HG02610 (cell line): ENCODE data around the gene PTTG1IP2.

ENCODE experiments used
- ATAC-seq: cut with Tn5 transposase; IDR thresholded peaks from one replicate; pipeline ENCODE4 v1.9.1; 2021; ENCODE audit warnings: mild to moderate bottlenecking, moderate library complexity; ENCODE audit not compliant: unreplicated experiment

PTTG1IP2 gene

DNA sequence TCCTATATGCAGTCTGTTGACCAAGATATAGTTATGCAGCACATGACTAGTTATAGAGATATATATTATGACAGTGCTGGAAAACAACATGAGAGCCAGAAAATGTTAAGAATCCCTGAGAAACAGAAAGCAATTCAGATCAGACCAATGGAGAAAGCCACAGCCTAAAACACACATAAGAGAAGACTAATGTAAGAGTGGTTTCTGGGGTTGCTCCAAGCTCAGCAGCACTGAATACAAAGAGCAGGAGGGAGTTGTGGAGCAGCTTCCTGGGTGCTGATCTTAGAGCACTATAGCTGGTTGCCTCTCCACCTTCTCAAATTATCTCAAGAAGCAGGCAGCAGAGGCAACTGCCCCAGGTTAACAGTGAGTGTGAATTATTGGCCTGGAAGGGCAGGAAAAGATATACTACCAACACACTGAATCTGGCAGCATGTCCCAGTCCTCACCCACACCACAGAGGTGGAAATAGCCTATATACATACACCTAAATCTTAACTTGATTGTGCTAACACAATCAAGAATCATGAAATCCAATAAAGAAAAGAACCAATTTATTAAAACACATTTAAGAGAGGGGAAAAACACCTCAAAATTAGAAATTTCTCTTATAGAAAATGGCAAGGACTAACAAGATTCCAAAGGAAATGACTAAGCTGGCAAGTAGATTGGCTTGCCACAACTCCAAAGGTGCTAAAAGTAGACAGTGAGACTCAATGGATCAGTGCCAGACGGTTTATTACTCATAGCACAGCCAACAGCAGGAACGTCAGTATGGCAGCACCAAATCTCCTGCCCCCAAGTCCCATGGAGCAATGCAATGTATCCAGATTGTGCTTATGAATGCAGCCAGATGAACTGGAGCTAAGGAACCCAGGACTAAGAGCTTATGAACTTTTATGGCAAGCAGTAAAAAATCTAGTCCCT, 5.1 kb downstream of the PTTG1IP2 start:
- ATAC-seq: no peak

DNA sequence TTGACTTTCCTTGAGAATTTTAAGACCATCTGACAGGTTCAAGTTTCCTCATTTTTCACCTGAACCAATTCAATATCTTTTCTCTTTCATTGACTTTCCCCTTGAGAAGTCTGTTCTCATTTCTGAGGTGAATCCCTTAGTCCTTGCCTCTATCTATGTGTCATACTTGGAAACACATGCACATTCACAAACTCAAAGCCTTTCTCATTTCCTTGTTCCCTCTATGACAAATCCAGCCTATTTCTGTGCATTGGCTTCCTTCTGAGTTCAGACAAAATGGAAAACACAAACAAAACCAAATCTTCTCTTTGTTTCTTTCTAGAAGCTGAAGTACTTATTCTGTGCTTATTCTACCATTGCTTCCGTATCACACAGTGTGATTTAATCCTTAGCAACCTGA, 13.8 kb downstream of the PTTG1IP2 start:
- no peak for ATAC-seq

DNA sequence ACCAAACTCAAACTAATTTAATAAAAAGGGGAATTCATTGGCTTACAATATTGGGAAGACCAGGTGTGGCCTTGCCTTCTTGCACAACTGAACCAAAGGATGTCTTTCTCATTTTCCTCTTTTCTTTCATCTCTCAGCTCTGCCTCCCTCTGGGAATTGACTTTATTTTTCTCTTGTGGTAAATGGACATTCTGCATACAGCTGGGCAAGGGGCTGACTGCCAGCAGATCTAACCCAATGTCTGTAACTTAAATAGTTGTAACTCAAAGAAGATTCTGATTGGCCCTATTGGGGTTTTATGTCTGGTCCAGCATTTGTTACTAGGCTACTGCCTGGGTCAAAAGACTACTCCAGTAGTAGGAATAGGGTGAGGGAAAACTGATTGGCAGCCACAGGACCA, 15.3 kb downstream of the PTTG1IP2 start:
- no peak for ATAC-seq

DNA sequence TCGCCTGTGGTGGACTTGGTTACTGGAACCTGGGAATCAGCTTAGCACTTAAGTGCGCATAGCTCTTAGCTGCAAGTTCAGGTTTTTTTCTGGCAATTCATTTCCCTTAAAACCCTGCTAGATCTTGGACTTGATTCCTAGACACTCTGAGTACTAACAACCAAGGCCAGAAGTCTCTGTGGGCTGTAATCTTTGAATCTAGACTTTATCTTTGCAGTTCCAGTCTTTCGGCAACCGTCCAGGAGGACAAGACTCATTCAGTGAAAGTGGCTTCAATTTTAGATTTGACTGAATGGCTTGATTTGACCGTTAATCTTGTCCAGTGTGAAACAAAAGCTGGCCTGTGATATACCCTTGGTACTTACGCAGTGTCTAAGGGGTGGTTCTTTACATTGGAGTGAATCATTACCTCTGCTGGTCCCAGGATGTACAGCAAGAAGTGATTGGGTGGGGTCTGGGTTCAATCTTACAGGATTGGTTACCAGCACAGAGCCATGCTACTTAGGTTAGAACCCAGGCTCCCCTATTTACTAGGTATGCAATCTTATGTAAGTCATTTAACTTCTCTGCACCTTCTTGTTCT, 16.4 kb downstream of the PTTG1IP2 start:
- ATAC-seq: no peak

DNA sequence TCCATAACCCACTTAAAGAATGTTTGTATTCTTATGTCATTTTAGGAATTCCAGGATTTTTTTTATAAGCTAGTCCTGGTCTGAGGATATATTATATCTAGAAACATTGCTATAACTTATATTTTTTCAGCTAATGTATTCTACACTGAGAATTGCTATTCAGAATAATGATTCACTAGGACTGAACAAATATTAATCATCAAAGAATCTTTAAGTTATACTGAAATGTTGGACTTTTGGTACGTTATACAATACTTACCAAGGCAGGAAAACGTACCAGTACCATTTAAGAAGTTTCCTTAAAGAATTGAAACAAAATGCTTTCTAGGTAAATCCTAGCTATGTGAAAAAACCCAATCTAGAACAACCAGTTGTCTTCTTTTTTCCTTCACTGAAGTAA, 18.4 kb downstream of the PTTG1IP2 start:
- ATAC-seq: no peak

DNA sequence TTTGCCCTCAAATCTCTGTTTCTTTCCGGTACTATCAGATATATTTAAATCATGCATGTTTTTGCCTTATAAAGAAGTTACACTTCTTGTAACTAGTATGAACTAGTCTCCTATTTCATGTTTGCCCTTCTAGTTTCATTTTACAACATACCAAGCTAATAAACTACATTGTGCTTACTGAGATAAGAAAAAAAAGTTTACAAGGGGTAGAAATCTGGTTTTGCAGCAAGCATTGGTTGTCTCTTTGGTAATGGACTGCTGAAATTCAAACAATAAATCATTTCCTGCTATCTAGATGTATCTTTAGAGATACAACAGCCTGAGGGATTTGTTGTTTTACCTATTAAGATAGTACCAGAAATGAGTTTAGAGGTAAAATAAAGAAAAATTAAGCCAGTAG, 18.8 kb downstream of the PTTG1IP2 start:
- no peak for ATAC-seq

DNA sequence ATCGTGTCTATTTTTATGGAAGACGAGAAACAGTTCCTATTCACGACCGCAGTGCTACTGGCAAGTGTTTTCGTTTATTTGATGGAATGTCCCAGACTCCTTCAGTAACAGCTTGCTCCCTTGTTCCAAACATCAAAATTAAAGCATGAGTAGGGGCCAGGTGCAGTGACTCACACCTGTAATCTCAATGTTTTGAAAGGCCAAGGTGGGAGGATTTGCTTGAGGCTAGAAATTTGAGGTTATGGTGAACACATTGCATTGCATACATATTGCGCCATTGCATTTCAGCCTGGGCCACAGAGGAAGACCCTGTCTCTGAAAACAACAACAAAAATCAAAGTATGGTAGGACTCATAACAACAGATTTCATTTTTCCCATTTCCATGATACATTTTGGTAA, 22.8 kb downstream of the PTTG1IP2 start:
- ATAC-seq: no peak

DNA sequence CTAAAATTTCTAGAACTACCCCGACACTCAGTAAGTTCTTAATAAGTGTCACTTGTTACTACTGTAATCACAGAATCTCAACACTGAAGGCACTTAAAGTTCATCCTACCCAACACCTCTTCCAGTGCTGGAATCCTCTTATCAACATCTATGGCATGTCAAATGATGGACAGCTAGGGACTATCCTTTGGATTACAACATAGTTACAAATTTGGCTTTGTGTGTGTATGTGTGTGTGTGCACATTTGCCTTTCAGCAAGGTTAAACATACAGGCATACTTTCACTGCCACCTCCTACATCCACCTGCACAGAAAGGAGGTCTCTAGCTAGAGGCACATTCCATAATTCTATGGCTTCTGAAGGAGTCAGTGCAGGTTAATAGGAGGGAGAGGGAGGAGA, 25.8 kb downstream of the PTTG1IP2 start:
- no peak for ATAC-seq

DNA sequence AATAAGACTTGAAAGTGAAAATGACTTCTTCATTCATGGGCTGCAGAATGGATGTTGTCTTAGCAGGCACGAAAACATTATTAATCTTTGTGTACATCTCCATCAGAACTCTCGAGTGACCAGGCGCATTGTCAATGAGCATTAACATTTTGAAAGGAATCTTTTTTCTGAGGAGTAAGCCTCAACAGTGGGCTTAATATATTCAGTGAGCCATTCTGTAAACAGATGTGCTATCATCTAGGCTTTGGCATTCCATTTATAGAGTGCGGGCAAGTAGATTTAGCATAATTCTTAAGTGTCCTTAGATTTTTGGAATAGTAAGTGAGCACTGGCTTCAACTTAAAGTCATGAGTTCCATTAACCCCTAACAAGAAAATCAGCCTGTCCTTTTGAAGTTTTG, 33.1 kb downstream of the PTTG1IP2 start:
- ATAC-seq: no peak

DNA sequence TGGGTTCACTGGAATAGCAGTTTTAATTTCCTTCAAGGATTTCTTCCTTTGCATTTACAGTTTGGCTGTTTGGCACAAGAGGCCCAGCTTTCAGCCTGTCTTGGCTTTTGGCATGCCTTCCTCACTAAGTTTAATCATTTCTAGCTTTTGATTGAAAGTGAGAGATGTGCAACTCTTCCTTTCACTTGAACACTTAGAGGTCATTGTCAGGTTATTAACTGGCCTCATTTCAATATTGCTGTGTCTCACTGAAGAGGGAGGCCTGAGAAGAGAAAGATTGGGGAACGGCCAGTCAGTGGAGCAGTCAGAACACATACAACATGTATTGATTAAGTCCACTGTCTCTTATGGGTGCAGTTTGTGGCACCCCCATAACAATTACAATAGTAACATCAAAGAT, 33.9 kb downstream of the PTTG1IP2 start:
- ATAC-seq: no peak

DNA sequence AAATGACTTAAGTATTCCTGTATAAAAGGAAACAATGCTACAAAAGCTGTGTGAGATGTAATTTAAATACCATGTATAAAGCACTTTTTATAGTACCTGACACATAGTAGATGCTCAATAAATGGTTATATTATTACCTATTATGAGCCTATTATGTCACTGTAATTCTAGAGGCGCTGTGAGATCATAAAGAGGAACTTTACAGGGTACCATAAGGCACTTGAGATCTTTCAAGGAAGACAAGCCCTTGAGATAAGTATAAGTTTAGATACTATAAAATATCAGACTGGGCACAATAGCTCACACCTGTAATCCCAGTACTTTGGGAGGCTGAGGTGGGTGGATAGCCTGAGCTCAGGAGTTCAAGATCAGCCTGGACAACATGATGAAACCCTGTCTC, 38.3 kb downstream of the PTTG1IP2 start:
- no peak for ATAC-seq

DNA sequence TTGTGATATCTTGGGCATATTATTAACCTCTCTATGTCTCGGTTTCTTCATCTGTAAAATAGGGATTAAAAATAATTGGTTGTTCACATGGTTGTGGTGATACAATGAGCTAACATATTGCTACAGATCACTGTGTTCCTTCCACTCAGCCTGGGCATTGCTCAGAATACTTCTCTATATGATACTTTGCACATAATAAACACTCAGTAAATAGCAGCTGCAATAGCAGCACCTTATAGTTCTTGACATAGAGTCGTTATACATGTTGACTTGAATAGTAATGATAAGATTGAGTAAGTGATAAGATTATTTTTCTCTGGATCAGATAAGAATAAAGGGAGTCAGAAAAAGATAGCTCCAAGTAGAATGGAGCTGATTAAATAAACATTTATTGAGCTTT, 42.3 kb downstream of the PTTG1IP2 start:
- no peak for ATAC-seq

DNA sequence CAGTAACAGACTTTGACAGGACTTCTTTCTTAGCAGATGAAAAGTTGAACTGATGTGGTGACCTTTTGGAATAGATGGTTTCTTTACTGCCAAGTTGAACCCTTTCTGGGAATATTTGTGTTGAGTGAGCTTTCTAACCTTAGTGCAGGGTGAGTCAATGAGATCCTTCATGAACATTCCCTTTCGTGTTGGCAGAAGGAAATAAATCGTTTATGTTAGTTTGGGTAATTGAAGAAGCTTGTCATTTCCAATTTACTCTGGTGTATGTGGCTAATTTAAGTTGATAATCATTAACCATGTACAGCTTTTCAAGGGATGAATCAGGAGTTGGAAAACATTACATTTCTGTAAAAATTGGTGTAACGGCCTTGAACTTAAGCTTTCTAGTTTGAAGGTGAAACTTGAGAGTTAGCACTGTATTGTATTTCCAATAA, 43.4 kb downstream of the PTTG1IP2 start:
- no peak for ATAC-seq

DNA sequence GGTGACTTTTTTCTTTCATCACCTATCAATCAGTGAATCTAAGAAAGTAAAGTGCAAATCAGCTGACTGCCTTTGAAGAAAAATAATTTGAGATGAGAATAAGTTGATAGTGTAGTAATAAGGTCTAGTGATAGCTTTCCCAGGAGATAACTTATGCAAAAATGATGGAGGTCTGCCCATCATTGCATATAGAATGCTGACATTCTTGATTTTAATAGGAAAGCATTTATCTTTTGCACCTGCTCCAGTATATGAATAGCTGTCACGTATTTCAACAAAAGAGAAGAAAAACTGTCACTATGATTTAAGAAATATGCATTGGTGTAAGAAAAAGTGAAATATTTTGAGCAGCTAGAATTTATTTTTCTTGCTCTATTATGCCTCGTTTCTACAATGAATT, 46.8 kb downstream of the PTTG1IP2 start:
- ATAC-seq: no peak

DNA sequence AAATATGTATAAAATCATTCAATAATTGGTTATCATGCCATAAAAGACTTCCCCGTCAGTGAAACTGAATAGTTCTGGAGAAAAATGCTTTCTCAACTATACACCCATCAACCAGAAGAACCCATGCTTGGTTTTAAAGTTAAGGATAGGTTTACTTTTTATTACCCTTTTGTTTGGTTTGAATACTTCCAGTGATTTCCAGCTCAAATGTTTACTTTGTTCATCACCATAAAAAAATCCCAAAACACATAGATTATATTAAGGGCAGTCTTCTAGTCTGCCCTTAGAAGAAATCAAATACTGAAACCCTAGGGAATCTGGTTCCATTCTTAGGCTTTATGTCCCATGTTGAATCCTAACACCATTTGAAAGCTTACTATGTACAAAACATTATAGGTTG, 49.2 kb downstream of the PTTG1IP2 start:
- no peak for ATAC-seq

DNA sequence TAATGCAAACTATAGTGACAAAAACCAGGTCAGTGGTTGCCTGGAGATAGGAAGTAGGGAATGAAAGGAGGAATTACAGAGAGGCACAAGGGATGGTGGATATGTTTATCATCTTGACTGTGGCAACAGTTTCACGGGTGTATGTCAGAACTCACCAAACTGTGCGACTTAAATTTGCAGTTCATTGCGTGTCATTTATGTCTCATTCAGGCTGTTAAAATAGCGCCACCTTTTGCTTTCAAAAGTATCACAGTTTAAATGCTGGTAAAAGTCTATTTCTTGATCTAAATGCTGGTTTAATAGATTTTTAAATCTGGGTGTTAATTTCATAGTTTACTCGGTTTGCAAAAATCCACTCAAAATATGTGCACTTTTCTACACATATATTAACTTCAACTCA, 51.0 kb downstream of the PTTG1IP2 start:
- ATAC-seq: no peak

DNA sequence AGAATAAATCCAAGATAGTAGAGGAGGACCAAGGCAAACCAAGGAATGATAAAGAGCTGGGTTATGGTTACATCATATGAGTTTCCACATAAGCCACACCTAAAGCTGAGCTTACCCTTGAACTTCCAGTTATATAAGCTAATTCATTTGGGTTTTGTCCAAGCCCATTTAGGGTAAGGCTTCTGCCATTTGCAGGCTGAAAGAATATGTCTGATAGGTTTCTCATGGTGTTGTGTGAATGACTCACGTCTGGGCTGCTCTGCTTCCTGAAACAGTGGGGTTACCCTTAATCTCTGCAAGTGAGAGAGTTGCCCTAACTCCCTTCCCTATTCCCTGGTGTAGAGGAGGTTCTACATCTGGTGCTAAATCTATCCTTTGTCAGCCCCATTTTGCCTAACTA, 60.8 kb downstream of the PTTG1IP2 start:
- ATAC-seq: no peak

DNA sequence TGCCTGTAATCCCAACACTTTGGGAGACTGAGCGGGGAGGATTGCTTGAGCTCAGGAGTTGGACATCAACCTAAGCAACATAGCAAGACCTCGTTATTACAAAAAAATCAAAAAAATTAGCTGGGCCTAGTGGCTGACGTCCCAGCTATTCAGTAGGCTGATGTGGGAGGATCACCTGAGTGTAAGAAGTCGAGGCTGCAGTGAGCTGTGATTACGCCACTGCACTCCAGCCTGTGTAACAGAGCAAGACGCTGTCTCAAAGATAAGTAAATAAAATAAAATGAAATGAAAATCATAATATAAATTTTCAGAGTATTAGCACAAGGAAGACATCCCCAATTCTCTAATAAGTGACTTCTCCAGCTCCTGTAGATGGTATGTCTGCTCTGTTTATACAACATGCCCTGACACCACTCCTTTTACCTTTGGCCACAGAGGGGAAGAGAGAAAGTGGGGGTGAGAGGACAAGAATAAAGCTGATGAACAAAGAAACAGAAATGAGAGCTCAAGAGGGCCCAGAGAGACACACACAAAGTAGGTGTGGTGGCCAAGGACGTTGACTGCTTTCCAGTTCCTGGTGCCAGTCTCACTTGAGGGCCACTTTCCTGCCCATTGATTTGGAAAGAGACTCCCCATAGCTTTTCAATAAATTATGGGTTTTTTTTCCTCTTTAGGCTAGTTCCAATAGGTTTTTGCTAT, 62.9 kb downstream of the PTTG1IP2 start:
- peak; percentile 56 for ATAC-seq

DNA sequence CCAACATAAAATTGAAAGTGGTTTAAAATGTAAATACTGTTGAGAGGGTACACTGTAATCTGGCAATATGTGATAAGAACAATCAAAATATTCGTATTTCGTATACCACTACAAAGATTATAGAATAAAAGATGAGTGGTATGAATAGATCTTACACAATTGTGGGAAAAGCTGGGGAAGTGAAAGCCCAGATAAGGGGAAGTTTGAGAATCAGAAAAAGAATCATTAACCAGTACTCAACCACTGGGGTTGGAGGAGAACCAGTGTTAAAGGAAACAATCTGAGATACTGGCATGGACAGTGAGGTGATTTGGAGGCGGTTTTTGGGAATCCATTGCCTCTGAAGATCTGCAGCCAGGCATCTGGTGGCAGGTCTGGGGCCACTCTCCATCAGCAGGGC, 67.0 kb downstream of the PTTG1IP2 start:
- peak; percentile 56 for ATAC-seq

DNA sequence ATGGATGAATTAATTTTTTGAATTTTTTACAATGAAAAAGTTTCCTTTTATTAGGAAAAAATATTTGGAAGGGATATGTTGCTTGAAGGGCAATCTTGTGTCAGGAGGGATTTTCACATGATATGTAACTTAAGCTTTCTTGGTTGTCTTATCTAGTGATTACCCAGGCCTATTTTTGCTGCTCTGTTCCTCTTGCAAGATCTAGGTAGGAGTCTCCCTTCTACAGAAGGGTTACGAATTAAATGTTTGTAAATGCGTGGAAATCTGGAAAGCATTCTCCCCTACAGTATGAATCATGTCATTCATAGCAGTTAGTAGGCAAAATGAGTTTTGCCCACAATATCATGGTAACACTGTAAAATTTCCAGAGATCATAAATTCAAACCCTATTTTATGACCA, 69.0 kb downstream of the PTTG1IP2 start:
- ATAC-seq: no peak

DNA sequence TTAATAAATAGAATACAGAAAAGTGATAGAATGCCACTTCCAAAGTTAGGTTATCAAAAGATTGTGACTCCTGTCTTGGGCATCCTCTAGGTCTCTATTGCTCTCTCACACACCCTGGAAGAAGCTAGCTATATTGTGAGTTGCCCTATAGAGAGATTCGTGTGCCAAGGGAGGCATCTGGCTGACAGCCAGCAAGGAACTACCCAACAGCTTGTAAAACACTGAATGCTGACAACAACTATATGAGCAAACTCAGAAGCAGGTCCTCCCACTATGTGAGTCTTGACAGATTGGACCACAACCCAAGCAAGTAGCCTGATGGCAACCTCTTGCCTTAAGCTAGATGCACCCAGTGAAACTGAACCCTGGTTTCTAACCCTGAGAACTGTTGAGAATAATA, 71.0 kb downstream of the PTTG1IP2 start:
- no peak for ATAC-seq

DNA sequence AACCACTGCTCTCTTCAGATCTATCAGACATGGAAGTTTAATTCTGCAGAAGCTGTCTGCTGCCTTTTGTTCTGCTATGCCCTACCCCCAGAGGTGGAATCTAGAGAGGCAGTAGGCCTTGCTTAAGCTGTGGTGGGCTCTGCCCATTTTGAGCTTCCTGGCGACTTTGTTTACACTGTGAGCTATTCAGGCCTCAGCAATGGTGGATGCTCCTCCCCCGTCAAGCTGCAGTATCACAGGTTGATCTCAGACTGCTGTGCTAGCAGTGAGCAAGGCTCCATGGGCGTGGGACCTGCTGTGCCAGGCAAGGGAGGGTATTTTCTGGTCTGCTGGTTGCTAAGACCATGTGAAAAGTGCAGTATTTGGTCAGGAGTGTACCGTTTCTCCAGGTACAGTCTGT, 81.6 kb downstream of the PTTG1IP2 start:
- no peak for ATAC-seq
